SK-N-SH (cell line): ENCODE results near the gene EBLN1. TPM values are rescaled to one million over a fixed set of nuclear protein-coding genes. Genes with fewer than 3 reads are reported as not detected.

ENCODE experiments used
- CTCF ChIA-PET: fragments of 300-600, 350-600 bp; formaldehyde crosslinking; extraction: SDS; loops from one replicate; lab custom pipeline; 2021; lab: Yijun Ruan, JAX
- POLR2A ChIA-PET: fragments of 350-600 bp; sonication (Branson Sonifier 250); formaldehyde crosslinking; extraction: SDS; loops from one replicate; lab custom pipeline; 2020; ENCODE audit warnings: antibody characterized with exemption, inconsistent platforms; lab: Yijun Ruan, JAX
- DNase-seq: peaks from one replicate; pipeline ENCODE4 v3.0.0; 2012
- H2AFZ ChIP-seq: fragments of 200-600 bp; sonication (generic); 2 replicates; pipeline ENCODE4 v1.8.1; 2016; ENCODE audit warnings: antibody characterized with exemption, mild to moderate bottlenecking, low read depth
- H3F3A ChIP-seq: fragments of 200-600 bp; sonication (generic); replicated peaks from 2 replicates; pipeline ENCODE3; 2016; ENCODE audit warnings: antibody characterized with exemption, mild to moderate bottlenecking; ENCODE audit not compliant: insufficient read depth
- H3K27ac ChIP-seq, 2 experiments: fragments of 200-500 bp in 1 of 2; fragments of 200-600 bp in 1 of 2; sonication (Bioruptor generic) in 1 of 2; sonication (generic), shearing (Covaris generic) in 1 of 2; 2 replicates each; pipeline versions ENCODE4 v1.5.1 to v1.6.1; 2014 to 2016; ENCODE audit warnings: low read depth in 2 of 2, inconsistent platforms in 1 of 2, low read length in 1 of 2, mild to moderate bottlenecking in 1 of 2, mixed read lengths in 1 of 2
- H3K27me3 ChIP-seq: fragments of 200-600 bp; sonication (generic), shearing (Covaris generic); 2 replicates; pipeline ENCODE4 v1.6.1; 2016; ENCODE audit warnings: mixed run types; ENCODE audit not compliant: insufficient read depth
- H3K36me3 ChIP-seq, 2 experiments: fragments of 200-500 bp in 1 of 2; fragments of 200-600 bp in 1 of 2; sonication (Bioruptor generic) in 1 of 2; sonication (generic) in 1 of 2; replicated peaks in 1 of 2; 2 replicates each; pipeline versions ENCODE3 to v1.5.1; 2014 to 2016; ENCODE audit warnings: low read length in 1 of 2, mild to moderate bottlenecking in 1 of 2; ENCODE audit not compliant: insufficient read depth in 2 of 2, control insufficient read depth in 1 of 2
- H3K4me1 ChIP-seq, 2 experiments: fragments of 200-500 bp in 1 of 2; fragments of 200-600 bp in 1 of 2; sonication (Bioruptor generic) in 1 of 2; sonication (generic), shearing (Covaris generic) in 1 of 2; 2 replicates each; pipeline versions ENCODE4 v1.5.1 to v1.6.1; 2014 to 2016; ENCODE audit warnings: low read depth in 1 of 2, low read length in 1 of 2, mixed run types in 1 of 2; ENCODE audit not compliant: insufficient read depth in 2 of 2, control insufficient read depth in 1 of 2
- H3K4me2 ChIP-seq: fragments of 200-600 bp; sonication (generic), shearing (Covaris generic); 2 replicates; pipeline ENCODE4 v1.6.1; 2017; ENCODE audit warnings: mixed run types
- H3K4me3 ChIP-seq, 2 experiments: fragments of 200-500 bp in 1 of 2; fragments of 200-600 bp in 1 of 2; sonication (Bioruptor generic) in 1 of 2; sonication (generic), shearing (Covaris generic) in 1 of 2; 2 replicates each; pipeline versions ENCODE4 v1.5.1 to v1.8.1; 2014 to 2016; ENCODE audit warnings: low read depth in 2 of 2, inconsistent platforms in 1 of 2, low read length in 1 of 2, mild to moderate bottlenecking in 1 of 2, mixed read lengths in 1 of 2, moderate library complexity in 1 of 2
- H3K79me2 ChIP-seq: fragments of 200-600 bp; sonication (generic); 2 replicates; pipeline ENCODE4 v1.8.1; 2017; ENCODE audit warnings: mild to moderate bottlenecking; ENCODE audit not compliant: insufficient read depth
- H3K9ac ChIP-seq: fragments of 200-600 bp; sonication (generic); 2 replicates; pipeline ENCODE4 v1.6.1; 2017; ENCODE audit warnings: mixed run types
- H3K9me2 ChIP-seq: fragments of 200-600 bp; sonication (generic); 2 replicates; pipeline ENCODE4 v1.6.1; 2017; ENCODE audit warnings: mixed run types
- H3K9me3 ChIP-seq: fragments of 200-600 bp; sonication (generic); 2 replicates; pipeline ENCODE4 v1.6.1; 2017; ENCODE audit warnings: mixed run types, mild to moderate bottlenecking, moderate library complexity
- H4K20me1 ChIP-seq: fragments of 200-600 bp; sonication (generic); 2 replicates; pipeline ENCODE4 v1.6.1; 2017; ENCODE audit warnings: mild to moderate bottlenecking, mixed run types; ENCODE audit not compliant: insufficient read depth
- CHD2 ChIP-seq: fragments of 150-350 bp; IDR thresholded peaks from 2 replicates; pipeline ENCODE4 v1.6.1; 2018; ENCODE audit warnings: low read length; ENCODE audit not compliant: partially characterized antibody
- ELF1 ChIP-seq: IDR thresholded peaks from 2 replicates; pipeline ENCODE4 v1.4.0; 2012
- EP300 ChIP-seq, 2 experiments: IDR thresholded peaks; 2 replicates each; pipeline versions ENCODE4 v1.4.0 to v1.6.1; 2012; ENCODE audit warnings: borderline replicate concordance in 1 of 2, low read depth in 1 of 2, low read length in 1 of 2
- EZH2phosphoT487 ChIP-seq: fragments of 200-600 bp; sonication (generic); IDR thresholded peaks from 2 replicates; pipeline ENCODE4 v1.6.1; 2017; ENCODE audit warnings: low read depth, mixed run types, mild to moderate bottlenecking, antibody characterized with exemption, moderate library complexity, borderline replicate concordance
- FOSL2 ChIP-seq: IDR thresholded peaks from 2 replicates; pipeline ENCODE4 v1.4.0; 2012; ENCODE audit warnings: low read depth, mild to moderate bottlenecking, moderate library complexity, borderline replicate concordance
- FOXM1 ChIP-seq: IDR thresholded peaks from 2 replicates; pipeline ENCODE4 v1.4.0; 2012; ENCODE audit warnings: low read depth, mild to moderate bottlenecking
- GABPA ChIP-seq: IDR thresholded peaks from 2 replicates; pipeline ENCODE4 v1.4.0; 2012; ENCODE audit warnings: low read depth, mild to moderate bottlenecking
- GATA2 ChIP-seq: sonication (generic); formaldehyde crosslinking; IDR thresholded peaks from 2 replicates; pipeline ENCODE4 v1.5.0; 2020; ENCODE audit warnings: mild to moderate bottlenecking, missing genetic modification reagents
- MAX ChIP-seq: IDR thresholded peaks from 2 replicates; pipeline ENCODE4 v1.4.0; 2012; ENCODE audit warnings: low read depth
- MXI1 ChIP-seq: IDR thresholded peaks from 2 replicates; pipeline ENCODE4 v1.6.1; 2012; ENCODE audit warnings: mild to moderate bottlenecking, low read depth, low read length, improper control_type of control experiment
- NFIC ChIP-seq: IDR thresholded peaks from 2 replicates; pipeline ENCODE4 v1.4.0; 2012; ENCODE audit warnings: borderline replicate concordance
- NRF1 ChIP-seq: IDR thresholded peaks from 2 replicates; pipeline ENCODE4 v1.6.1; 2012; ENCODE audit warnings: low read depth, mild to moderate bottlenecking, low read length
- POLR2AphosphoS5 ChIP-seq: IDR thresholded peaks from 2 replicates; pipeline ENCODE4 v1.6.1; 2012; ENCODE audit warnings: low read depth, low read length
- RAD21 ChIP-seq: IDR thresholded peaks from 2 replicates; pipeline ENCODE4 v1.6.1; 2012; ENCODE audit warnings: mild to moderate bottlenecking, low read length
- RCOR1 ChIP-seq: fragments of 150-350 bp; IDR thresholded peaks from 2 replicates; pipeline ENCODE4 v1.6.1; 2017; ENCODE audit warnings: antibody characterized with exemption, low read length
- RXRA ChIP-seq: IDR thresholded peaks from 2 replicates; pipeline ENCODE4 v1.4.0; 2012; ENCODE audit warnings: low read depth, mild to moderate bottlenecking, borderline replicate concordance
- SIN3A ChIP-seq: IDR thresholded peaks from 2 replicates; pipeline ENCODE4 v1.6.1; 2012; ENCODE audit warnings: low read depth, mild to moderate bottlenecking, low read length, moderate library complexity, borderline replicate concordance
- TAF1 ChIP-seq: IDR thresholded peaks from 2 replicates; pipeline ENCODE4 v1.6.1; 2012; ENCODE audit warnings: low read depth, mild to moderate bottlenecking, low read length, moderate library complexity, borderline replicate concordance
- USF1 ChIP-seq: IDR thresholded peaks from 2 replicates; pipeline ENCODE4 v1.4.0; 2012; ENCODE audit warnings: low read depth, borderline replicate concordance
- USF2 ChIP-seq: fragments of 150-350 bp; IDR thresholded peaks from 2 replicates; pipeline ENCODE4 v1.6.1; 2017; ENCODE audit warnings: antibody characterized with exemption, low read length, low read depth, borderline replicate concordance
- ZBTB33 ChIP-seq: IDR thresholded peaks from 2 replicates; pipeline ENCODE4 v1.4.0; 2012; ENCODE audit warnings: low read depth, borderline replicate concordance
- WGBS: methylation state at CpG from one replicate; pipeline ENCODE4 v1.1.6; 2017; ENCODE audit warnings: low lambda C conversion rate; 5-methylcytosine and 5-hydroxymethylcytosine counted together
- polyA plus RNA-seq, 3 experiments: library from polyadenylated mRNA; depleted of rRNA; stranded (reverse); fragments of >200 nt; gene quantifications; 2 replicates each; pipeline ENCODE4 v1.2.3, GENCODE V29; 2012

The EBLN1 gene
- polyA plus RNA-seq, 1 of the 3 experiments (the other 2 are of a cell fraction), result not detected

GRCh38 chr10:22174442-22174841, 43.4 kb downstream of the EBLN1 start:
- no peaks in the 10 kb centered on the region for H3K36me3 ChIP-seq
- no peak overlapping the region for H2AFZ ChIP-seq
- no peak overlapping the region for H3K9ac ChIP-seq
- no peaks in the 10 kb centered on the region for H3K9me2 ChIP-seq
- DNase-seq, result no peak
- TF ChIP-seq EZH2phosphoT487, result no peak
- TF ChIP-seq FOXM1, result no peak
- no peak for TF ChIP-seq EP300 (IDR thresholded peaks at IDR 0.05; ENCODE audit: borderline replicate concordance in 1 of 2, low read depth in 1 of 2, low read length in 1 of 2)
- TF ChIP-seq USF2, result no peak
- TF ChIP-seq FOSL2, result no peak
- TF ChIP-seq SIN3A, result no peak
- no peak for TF ChIP-seq POLR2AphosphoS5
- no peak for TF ChIP-seq ELF1
- no peak for TF ChIP-seq GATA2
- no peak for TF ChIP-seq USF1
- TF ChIP-seq TAF1, result no peak
- CTCF ChIA-PET, result no interaction called here
- no peaks in the 10 kb centered on the region for H3F3A ChIP-seq
- POLR2A ChIA-PET, result interaction anchor here (0.6 kb wide), 1 partner anchor 206 kb away, joined by 4 read pairs; no protein-coding TSS in a partner anchor
- H3K4me3 ChIP-seq, result no peak overlapping the region
- H3K79me2 ChIP-seq, result no peaks in the 10 kb centered on the region
- H3K9me3 ChIP-seq, result peaks cover 4% of the 10 kb centered on the region; the same call in 1 of the 2 replicates
- no peaks in the 10 kb centered on the region for H3K4me1 ChIP-seq
- no peak overlapping the region for H3K4me2 ChIP-seq
- no peaks in the 10 kb centered on the region for H4K20me1 ChIP-seq
- H3K27ac ChIP-seq, result no peak overlapping the region
- H3K27me3 ChIP-seq, result no peaks in the 10 kb centered on the region

- H3K4me2 ChIP-seq, result no peak overlapping the region
- no peaks in the 10 kb centered on the region for H3F3A ChIP-seq
- no peak overlapping the region for H3K9ac ChIP-seq
- ChIA-PET POLR2A (no interaction called here), CTCF (no interaction called here)
- no peaks in the 10 kb centered on the region for H3K9me2 ChIP-seq
- H2AFZ ChIP-seq, result no peak overlapping the region
- H3K9me3 ChIP-seq, result peaks cover 4% of the 10 kb centered on the region; the same call in 1 of the 2 replicates
- H3K27ac ChIP-seq, result no peak overlapping the region
- H3K27me3 ChIP-seq, result no peaks in the 10 kb centered on the region
- H3K79me2 ChIP-seq, result no peaks in the 10 kb centered on the region
- no peaks in the 10 kb centered on the region for H3K4me1 ChIP-seq
- WGBS, result 29% methylated on average over 1 of the region's 1 CpG
- no peaks in the 10 kb centered on the region for H4K20me1 ChIP-seq
- DNase-seq, result no peak
- H3K4me3 ChIP-seq, result no peak overlapping the region
- H3K36me3 ChIP-seq, result no peaks in the 10 kb centered on the region
- no peak for TF ChIP-seq GATA2
- no peak for TF ChIP-seq MXI1
- no peak for TF ChIP-seq MAX
- no peak for TF ChIP-seq NRF1
- no peak for TF ChIP-seq GABPA
- no peak for TF ChIP-seq RXRA
- no peak for TF ChIP-seq RCOR1
- TF ChIP-seq USF1, result no peak
- TF ChIP-seq USF2, result no peak
- TF ChIP-seq ELF1, result no peak
- no peak for TF ChIP-seq NFIC
- no peak for TF ChIP-seq RAD21
- no peak for TF ChIP-seq TAF1
- TF ChIP-seq ZBTB33, result no peak
- TF ChIP-seq SIN3A, result no peak
- TF ChIP-seq CHD2, result no peak
Measured at GRCh38 chr10:22171131-22171530, 46.7 kb downstream of the EBLN1 start.
